Stimulated activated CD4-positive, alpha-beta T cell treated with anti-CD3 and anti-CD28 coated beads, Interleukin-12 subunit alpha, Interleukin-12 subunit beta, amount 100 ng/mL, for 4 hours (primary cell): Measurements from ENCODE around the gene PRCC.

Experiments used
- DNase-seq: peaks from one replicate; pipeline ENCODE4 v3.0.0-alpha.2; 2020

PRCC gene

DNA sequence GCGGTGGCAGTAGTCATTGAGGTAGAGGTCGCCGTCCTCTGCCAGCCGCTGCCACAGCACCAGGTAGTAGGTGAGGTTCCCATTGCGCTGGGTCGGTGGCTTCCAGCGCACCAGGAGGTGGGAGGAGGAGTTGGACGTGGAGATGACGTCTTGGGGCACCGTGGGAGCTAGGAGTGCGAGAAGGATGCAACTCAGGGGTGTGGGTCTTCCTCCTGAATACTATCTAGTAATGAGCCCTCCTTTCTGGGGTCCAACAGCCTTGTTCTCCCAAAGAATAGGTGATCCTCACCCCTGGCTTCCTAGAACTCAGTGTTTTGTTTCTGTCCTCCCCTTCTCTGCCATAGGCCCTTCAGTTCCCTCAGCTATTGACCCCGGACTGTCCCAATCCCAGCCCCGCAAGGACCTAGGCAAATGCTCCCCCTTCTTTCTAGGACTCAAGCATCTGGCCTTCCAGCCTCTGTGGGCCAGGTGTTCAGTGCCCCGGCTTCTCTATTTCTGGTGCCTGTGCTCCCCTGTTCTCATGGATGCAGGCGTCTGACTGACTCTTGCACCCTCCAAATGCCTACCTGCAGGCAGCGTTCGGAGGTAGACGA, 78.7 kb downstream of the PRCC start:
- DNase-seq: no peak

DNA sequence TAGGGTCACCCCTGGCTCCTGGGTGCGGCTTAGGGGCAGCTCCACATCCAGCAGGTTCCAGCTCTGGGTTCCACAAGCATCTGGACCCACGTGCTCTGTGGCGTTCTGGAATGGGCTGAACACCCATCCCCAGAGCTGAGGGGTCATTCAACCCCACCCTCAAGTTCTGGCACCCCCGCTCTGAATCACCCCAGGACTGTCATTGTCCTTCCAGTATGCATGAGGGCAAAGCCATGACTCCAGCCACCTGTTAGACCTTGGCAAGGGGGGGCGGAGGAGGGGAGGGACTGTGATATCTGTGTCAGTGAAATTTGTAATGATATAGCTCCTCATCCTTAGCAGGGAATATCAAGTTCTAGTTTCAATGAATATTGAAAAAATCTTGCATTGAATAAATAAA, 79.3 kb downstream of the PRCC start:
- DNase-seq: no peak

DNA sequence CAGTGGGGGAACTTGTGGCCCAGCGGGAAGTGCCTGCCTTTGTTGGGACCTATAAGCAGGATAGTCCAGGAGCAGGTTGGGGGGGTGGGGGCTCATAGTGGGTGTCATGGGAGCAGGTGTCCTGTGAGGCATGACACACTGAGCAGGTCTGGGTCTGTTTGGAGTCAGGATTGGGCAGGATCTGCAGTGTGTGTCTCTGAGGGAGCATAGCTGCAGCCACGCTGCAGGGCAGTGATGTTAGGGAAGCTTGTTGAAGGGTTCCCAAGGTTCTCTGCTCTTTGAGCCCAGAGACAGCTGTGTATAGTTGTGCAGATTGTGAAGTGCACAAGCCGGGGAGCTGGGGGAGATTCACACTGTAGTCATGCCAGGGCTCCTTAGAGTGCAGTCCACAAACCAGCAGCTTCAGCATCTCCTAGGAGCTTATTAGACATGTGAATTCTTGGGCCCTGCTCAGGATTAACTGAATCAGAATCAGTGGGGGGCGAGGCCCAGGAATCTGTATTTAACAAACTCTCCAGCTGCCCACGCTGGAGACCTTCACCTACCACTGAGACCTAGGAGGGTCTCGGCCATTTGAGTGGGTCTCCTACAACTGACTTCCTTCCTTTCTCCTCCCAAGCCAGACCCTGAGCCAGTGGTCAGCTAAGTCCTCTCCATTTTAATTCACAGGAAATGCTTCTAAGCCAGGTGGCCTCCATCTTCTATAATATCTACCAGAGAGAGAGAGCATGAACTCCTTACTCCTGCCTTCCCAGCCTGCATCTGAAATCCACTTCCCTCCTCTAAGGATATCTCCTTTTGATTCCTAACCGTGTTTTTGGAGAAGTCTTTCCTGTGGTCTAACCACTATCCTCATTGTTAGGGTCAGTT, 80.5 kb downstream of the PRCC start:
- DNase-seq: no peak

DNA sequence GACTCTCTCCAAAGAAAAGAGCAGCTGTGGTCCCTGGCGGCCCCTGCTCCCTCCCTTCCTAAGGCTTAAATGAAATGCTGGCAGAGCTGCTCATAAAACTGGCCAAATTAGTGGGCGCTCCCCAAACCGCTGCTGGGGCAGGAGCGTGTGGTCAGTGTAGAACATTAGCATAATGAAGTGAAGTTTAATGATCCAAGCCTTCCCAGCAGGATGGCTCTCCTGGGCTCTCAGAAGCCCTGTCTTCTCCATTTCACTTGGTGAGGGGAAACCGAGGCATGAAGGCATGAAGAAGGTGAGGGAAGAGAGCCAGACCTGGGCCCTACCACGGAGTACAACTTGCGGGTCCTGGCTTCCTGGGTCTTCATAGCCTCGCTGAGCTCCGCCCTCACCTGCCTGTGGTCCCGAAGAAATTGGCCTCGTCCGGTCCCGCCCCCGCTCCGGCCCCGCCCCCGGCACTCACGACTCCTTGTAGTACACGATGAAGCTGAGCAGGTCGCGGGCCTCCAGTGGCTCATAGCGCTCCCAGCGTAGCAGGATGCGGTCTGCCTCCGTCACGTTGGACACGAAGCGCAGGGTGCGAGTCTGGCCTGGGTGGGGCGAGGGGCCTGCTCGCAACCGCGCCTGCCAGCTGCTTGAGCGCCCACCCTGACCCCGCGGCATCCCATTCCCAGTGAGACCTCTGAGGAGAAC, 81.3 kb downstream of the PRCC start:
- peak; percentile 54 for DNase-seq

DNA sequence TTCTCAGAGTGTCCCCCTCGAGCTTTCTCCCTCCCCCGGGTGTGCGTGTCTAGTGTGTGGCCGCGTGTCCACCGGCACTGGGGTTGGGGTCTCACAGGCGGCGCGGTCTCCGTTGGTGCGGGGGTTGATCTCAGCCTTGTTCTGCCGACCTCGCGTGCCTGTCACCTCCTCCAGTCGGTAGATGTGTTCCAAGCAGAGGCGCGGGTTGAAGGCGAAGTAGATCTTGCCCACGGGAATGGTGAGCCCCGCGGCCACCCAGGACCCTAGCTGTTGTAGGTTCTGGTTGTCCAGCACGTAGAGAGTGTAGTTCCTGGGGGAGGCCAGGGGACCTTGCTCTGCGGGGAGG, 81.8 kb downstream of the PRCC start:
- DNase-seq: no peak
